A549 (cell line): ENCODE measurements around the gene CEBPG. TPM values are rescaled to one million over a fixed set of nuclear protein-coding genes. Genes with fewer than 3 reads are reported as not detected.

Source experiments
- ATAC-seq, 2 experiments: fragments of 200-7000 bp in 1 of 2; fragments of >200 bp in 1 of 2; cut with Nextera tagmentation in 1 of 2; cut with Tn5 transposase in 1 of 2; 3 replicates each; pipeline versions ENCODE4 v1.8.0 to v1.9.1; 2018 to 2020; ENCODE audit warnings: mild to moderate bottlenecking in 1 of 2, moderate library complexity in 1 of 2
- CTCF ChIA-PET: fragments of 300-600 bp; sonication (Branson Sonifier 250); formaldehyde crosslinking; extraction: SDS; loops from one replicate; lab custom pipeline; 2021; ENCODE audit warnings: antibody characterized with exemption, inconsistent platforms; lab: Yijun Ruan, JAX
- POLR2A ChIA-PET: fragments of 350-600 bp; formaldehyde crosslinking; extraction: SDS; loops from one replicate; lab custom pipeline; 2021; ENCODE audit warnings: antibody characterized with exemption, inconsistent platforms; lab: Yijun Ruan, JAX
- DNase-seq, 2 experiments: peaks; one replicate each; pipeline versions ENCODE4 v3.0.0 to v3.0.0-alpha.2; 2011 to 2016; ENCODE audit warnings: low read depth in 1 of 2, low spot score in 1 of 2
- FAIRE-seq: peaks from 2 replicates; lab custom pipeline; 2011; peaks lifted over from hg19 to GRCh38; lab: Jason Lieb, UNC
- H3K27ac ChIP-seq, 2 experiments: fragments of >200 bp; sonication (Bioruptor Twin); formaldehyde crosslinking; 3 replicates each; pipeline ENCODE4 v1.5.1; 2016 to 2017
- H3K4me1 ChIP-seq: fragments of >200 bp; sonication (Bioruptor Twin); formaldehyde crosslinking; 3 replicates; pipeline ENCODE4 v1.6.1; 2016
- H3K4me2 ChIP-seq: fragments of >200 bp; sonication (Bioruptor Twin); formaldehyde crosslinking; 3 replicates; pipeline ENCODE4 v1.6.1; 2016
- H3K4me3 ChIP-seq: fragments of >200 bp; sonication (Bioruptor Twin); formaldehyde crosslinking; 3 replicates; pipeline ENCODE4 v1.5.1; 2016
- H3K9me3 ChIP-seq: fragments of >200 bp; sonication (Bioruptor Twin); formaldehyde crosslinking; 3 replicates; pipeline ENCODE4 v1.6.1; 2016
- BHLHE40 ChIP-seq: IDR thresholded peaks from 2 replicates; pipeline ENCODE4 v1.6.1; 2012; ENCODE audit warnings: low read depth, low read length, inconsistent platforms
- CBX2 ChIP-seq: fragments of 200-600 bp; sonication (generic); IDR thresholded peaks from 2 replicates; pipeline ENCODE4 v1.6.1; 2016; ENCODE audit warnings: low read depth, mild to moderate bottlenecking, borderline replicate concordance
- CBX8 ChIP-seq: fragments of 200-600 bp; sonication (generic); IDR thresholded peaks from 2 replicates; pipeline ENCODE4 v1.6.1; 2016
- CEBPB ChIP-seq, 2 experiments: fragments of >200 bp in 1 of 2; sonication (Bioruptor Twin) in 1 of 2; formaldehyde crosslinking in 1 of 2; IDR thresholded peaks; 2 replicates each; pipeline ENCODE4 v1.6.1; 2012 to 2016
- GATA3 ChIP-seq: IDR thresholded peaks from 2 replicates; pipeline ENCODE4 v1.6.1; 2012; ENCODE audit warnings: borderline replicate concordance
- HES2 ChIP-seq: fragments of >200 bp; sonication (Bioruptor Twin); formaldehyde crosslinking; IDR thresholded peaks from 2 replicates; pipeline ENCODE4 v1.6.1; 2016
- HMGXB4 ChIP-seq: fragments of 250-450 bp; sonication (Bioruptor Pico); IDR thresholded peaks from 2 replicates; pipeline ENCODE4 v1.5.0; 2021; ENCODE audit warnings: mild to moderate bottlenecking, moderate library complexity, borderline replicate concordance
- JUN ChIP-seq, 2 experiments: fragments of >200 bp; sonication (Bioruptor Twin); formaldehyde crosslinking; IDR thresholded peaks; 2 replicates in 1 of 2; 3 replicates in 1 of 2; pipeline ENCODE4 v1.6.1; 2016 to 2017
- MAX ChIP-seq: IDR thresholded peaks from 2 replicates; pipeline ENCODE4 v1.6.1; 2012
- PBX3 ChIP-seq: IDR thresholded peaks from 2 replicates; pipeline ENCODE4 v1.6.1; 2012
- RCOR1 ChIP-seq: fragments of 150-350 bp; IDR thresholded peaks from 2 replicates; pipeline ENCODE4 v1.6.1; 2014; ENCODE audit warnings: antibody characterized with exemption, low read length, low read depth
- RFX5 ChIP-seq: fragments of 450-650 bp; IDR thresholded peaks from 2 replicates; pipeline ENCODE4 v1.7.1; 2014; ENCODE audit warnings: antibody characterized with exemption, mild to moderate bottlenecking, moderate library complexity
- SMC3 ChIP-seq: fragments of >200 bp; sonication (Bioruptor Twin); formaldehyde crosslinking; IDR thresholded peaks from 3 replicates; pipeline ENCODE4 v1.6.1; 2018; ENCODE audit warnings: inconsistent platforms
- TFCP2L1 ChIP-seq: fragments of 250-450 bp; sonication (Bioruptor Pico); IDR thresholded peaks from 2 replicates; pipeline ENCODE4 v1.5.0; 2021; ENCODE audit warnings: mild to moderate bottlenecking
- TP53 ChIP-seq: fragments of 250-450 bp; sonication (Bioruptor Pico); IDR thresholded peaks from 2 replicates; pipeline ENCODE4 v1.5.0; 2021; ENCODE audit warnings: mild to moderate bottlenecking, moderate library complexity
- ZFP36 ChIP-seq: fragments of 450-650 bp; IDR thresholded peaks from 2 replicates; pipeline ENCODE4 v1.6.1; 2014; ENCODE audit warnings: borderline replicate concordance; ENCODE audit not compliant: partially characterized antibody
- WGBS: methylation state at CpG from one replicate; pipeline ENCODE4 v1.1.6; 2017; ENCODE audit errors: missing lambda C conversion rate; 5-methylcytosine and 5-hydroxymethylcytosine counted together
- polyA plus RNA-seq, 4 experiments: library from polyadenylated mRNA; depleted of rRNA in 3 of 4; stranded (reverse); fragments of >200 nt; fragmentation: RNase III in 1 of 4; extraction: RNeasy Plus Mini Kit Qiagen cat#74134 plus additional on column Dnase treatment in 1 of 4; gene quantifications; 2 replicates in 3 of 4; 3 replicates in 1 of 4; pipeline ENCODE4 v1.2.3, GENCODE V29; 2011 to 2017

Gene CEBPG
- polyA plus RNA-seq, 2 of the 4 experiments (the other 2 are of a cell fraction) = 34.3 to 138 TPM

- no peak overlapping the region for H3K4me2 ChIP-seq
- WGBS = 79% methylated on average over 12 of the region's 12 CpGs
- ChIA-PET POLR2A (interaction anchor here (1.4 to 1.5 kb wide), 2 partner anchors 18 to 89 kb away, joined by 3 to 5 read pairs; partner anchors contain the start of genes CEBPA and CEBPG), CTCF (interaction anchor here (0.7 to 36.3 kb wide), 14 partner anchors 8 to 386 kb away, joined by 3 to 1493 read pairs (median 4); partner anchors contain the start of genes CEBPA and CEBPG)
- no peak overlapping the region for H3K4me3 ChIP-seq
- H3K9me3 ChIP-seq = no peaks in the 10 kb centered on the region
- DNase-seq = no peak
- H3K4me1 ChIP-seq = peaks cover 30% of the 10 kb centered on the region
- TF ChIP-seq TFCP2L1 (CRISPR knock-in tag) = no peak
- TF ChIP-seq RCOR1 = no peak
- no peak for TF ChIP-seq SMC3
- TF ChIP-seq HES2 = no peak
- TF ChIP-seq BHLHE40 = no peak
- no peak for TF ChIP-seq RFX5
- no peak for TF ChIP-seq PBX3
- no peak for TF ChIP-seq TP53
- no peak for TF ChIP-seq CBX8
- no peak for TF ChIP-seq CBX2
- TF ChIP-seq ZFP36 = no peak
- FAIRE-seq = no peak
- peak in 1 of 2 experiments; percentile 21; a peak in 3 of 6 replicates for ATAC-seq
- H3K27ac ChIP-seq = no peak overlapping the region
Measured at GRCh38 chr19:33391631-33392249, 18.2 kb downstream of the CEBPG start.

GRCh38 chr19:33392341-33393285 lies 19.1 kb downstream of the CEBPG start:
- no peak for DNase-seq
- POLR2A ChIA-PET = interaction anchor here (1.4 kb wide), 1 partner anchor 19 kb away, joined by 3 read pairs; the partner anchor contains the start of gene CEBPG
- no peak for TF ChIP-seq MAX
- TF ChIP-seq GATA3 = no peak
- TF ChIP-seq HMGXB4 = no peak
- TF ChIP-seq JUN (IDR thresholded peaks at IDR 0.05) = no peak; a peak in 1 of 5 replicates
- TF ChIP-seq BHLHE40 = no peak
- no peak for TF ChIP-seq CEBPB (IDR thresholded peaks at IDR 0.05)
- TF ChIP-seq, all 56 proteins: peak for 0
- H3K4me2 ChIP-seq = no peak overlapping the region
- peaks cover 30% of the 10 kb centered on the region for H3K4me1 ChIP-seq
- no peak overlapping the region for H3K4me3 ChIP-seq
- no peak for FAIRE-seq
- peak in 1 of 2 experiments; percentile 2; a peak in 2 of 6 replicates for ATAC-seq
- no peaks in the 10 kb centered on the region for H3K9me3 ChIP-seq
- CTCF ChIA-PET = interaction anchor here (0.6 to 36.3 kb wide), 16 partner anchors 9 to 386 kb away, joined by 3 to 1493 read pairs (median 4); partner anchors contain the start of genes CEBPA and CEBPG
- peak overlapping the region in 1 of 2 experiments; percentile 15; a peak in 1 of 6 replicates for H3K27ac ChIP-seq
- WGBS = 78% methylated on average over 23 of the region's 39 CpGs
